SK-N-SH (cell line): Measurements from ENCODE around the gene DGCR6L. TPM values are rescaled to one million over a fixed set of nuclear protein-coding genes. Genes with fewer than 3 reads are reported as not detected.
A peak's percentile ranks its signal among the peaks of the same experiment; 100 is the strongest.
"Not testable (repeated sequence)": the region's sequence is repeated elsewhere in the genome, so short reads cannot be mapped to it uniquely, and the experiment has no call there.

Experiments used
- CTCF ChIA-PET: fragments of 300-600, 350-600 bp; formaldehyde crosslinking; extraction: SDS; loops from one replicate; lab custom pipeline; 2021; lab: Yijun Ruan, JAX
- POLR2A ChIA-PET: fragments of 350-600 bp; sonication (Branson Sonifier 250); formaldehyde crosslinking; extraction: SDS; loops from one replicate; lab custom pipeline; 2020; ENCODE audit warnings: antibody characterized with exemption, inconsistent platforms; lab: Yijun Ruan, JAX
- DNase-seq: peaks from one replicate; pipeline ENCODE4 v3.0.0; 2012
- H2AFZ ChIP-seq: fragments of 200-600 bp; sonication (generic); 2 replicates; pipeline ENCODE4 v1.8.1; 2016; ENCODE audit warnings: antibody characterized with exemption, mild to moderate bottlenecking, low read depth
- H3F3A ChIP-seq: fragments of 200-600 bp; sonication (generic); replicated peaks from 2 replicates; pipeline ENCODE3; 2016; ENCODE audit warnings: antibody characterized with exemption, mild to moderate bottlenecking; ENCODE audit not compliant: insufficient read depth
- H3K27ac ChIP-seq, 2 experiments: fragments of 200-500 bp in 1 of 2; fragments of 200-600 bp in 1 of 2; sonication (Bioruptor generic) in 1 of 2; sonication (generic), shearing (Covaris generic) in 1 of 2; 2 replicates each; pipeline versions ENCODE4 v1.5.1 to v1.6.1; 2014 to 2016; ENCODE audit warnings: low read depth in 2 of 2, inconsistent platforms in 1 of 2, low read length in 1 of 2, mild to moderate bottlenecking in 1 of 2, mixed read lengths in 1 of 2
- H3K27me3 ChIP-seq: fragments of 200-600 bp; sonication (generic), shearing (Covaris generic); 2 replicates; pipeline ENCODE4 v1.6.1; 2016; ENCODE audit warnings: mixed run types; ENCODE audit not compliant: insufficient read depth
- H3K36me3 ChIP-seq, 2 experiments: fragments of 200-500 bp in 1 of 2; fragments of 200-600 bp in 1 of 2; sonication (Bioruptor generic) in 1 of 2; sonication (generic) in 1 of 2; replicated peaks in 1 of 2; 2 replicates each; pipeline versions ENCODE3 to v1.5.1; 2014 to 2016; ENCODE audit warnings: low read length in 1 of 2, mild to moderate bottlenecking in 1 of 2; ENCODE audit not compliant: insufficient read depth in 2 of 2, control insufficient read depth in 1 of 2
- H3K4me1 ChIP-seq, 2 experiments: fragments of 200-500 bp in 1 of 2; fragments of 200-600 bp in 1 of 2; sonication (Bioruptor generic) in 1 of 2; sonication (generic), shearing (Covaris generic) in 1 of 2; 2 replicates each; pipeline versions ENCODE4 v1.5.1 to v1.6.1; 2014 to 2016; ENCODE audit warnings: low read depth in 1 of 2, low read length in 1 of 2, mixed run types in 1 of 2; ENCODE audit not compliant: insufficient read depth in 2 of 2, control insufficient read depth in 1 of 2
- H3K4me2 ChIP-seq: fragments of 200-600 bp; sonication (generic), shearing (Covaris generic); 2 replicates; pipeline ENCODE4 v1.6.1; 2017; ENCODE audit warnings: mixed run types
- H3K4me3 ChIP-seq, 2 experiments: fragments of 200-500 bp in 1 of 2; fragments of 200-600 bp in 1 of 2; sonication (Bioruptor generic) in 1 of 2; sonication (generic), shearing (Covaris generic) in 1 of 2; 2 replicates each; pipeline versions ENCODE4 v1.5.1 to v1.8.1; 2014 to 2016; ENCODE audit warnings: low read depth in 2 of 2, inconsistent platforms in 1 of 2, low read length in 1 of 2, mild to moderate bottlenecking in 1 of 2, mixed read lengths in 1 of 2, moderate library complexity in 1 of 2
- H3K79me2 ChIP-seq: fragments of 200-600 bp; sonication (generic); 2 replicates; pipeline ENCODE4 v1.8.1; 2017; ENCODE audit warnings: mild to moderate bottlenecking; ENCODE audit not compliant: insufficient read depth
- H3K9ac ChIP-seq: fragments of 200-600 bp; sonication (generic); 2 replicates; pipeline ENCODE4 v1.6.1; 2017; ENCODE audit warnings: mixed run types
- H3K9me2 ChIP-seq: fragments of 200-600 bp; sonication (generic); 2 replicates; pipeline ENCODE4 v1.6.1; 2017; ENCODE audit warnings: mixed run types
- H3K9me3 ChIP-seq: fragments of 200-600 bp; sonication (generic); 2 replicates; pipeline ENCODE4 v1.6.1; 2017; ENCODE audit warnings: mixed run types, mild to moderate bottlenecking, moderate library complexity
- H4K20me1 ChIP-seq: fragments of 200-600 bp; sonication (generic); 2 replicates; pipeline ENCODE4 v1.6.1; 2017; ENCODE audit warnings: mild to moderate bottlenecking, mixed run types; ENCODE audit not compliant: insufficient read depth
- CHD2 ChIP-seq: fragments of 150-350 bp; IDR thresholded peaks from 2 replicates; pipeline ENCODE4 v1.6.1; 2018; ENCODE audit warnings: low read length; ENCODE audit not compliant: partially characterized antibody
- ELF1 ChIP-seq: IDR thresholded peaks from 2 replicates; pipeline ENCODE4 v1.4.0; 2012
- EP300 ChIP-seq, 2 experiments: IDR thresholded peaks; 2 replicates each; pipeline versions ENCODE4 v1.4.0 to v1.6.1; 2012; ENCODE audit warnings: borderline replicate concordance in 1 of 2, low read depth in 1 of 2, low read length in 1 of 2
- FOSL2 ChIP-seq: IDR thresholded peaks from 2 replicates; pipeline ENCODE4 v1.4.0; 2012; ENCODE audit warnings: low read depth, mild to moderate bottlenecking, moderate library complexity, borderline replicate concordance
- FOXM1 ChIP-seq: IDR thresholded peaks from 2 replicates; pipeline ENCODE4 v1.4.0; 2012; ENCODE audit warnings: low read depth, mild to moderate bottlenecking
- JUND ChIP-seq: IDR thresholded peaks from 2 replicates; pipeline ENCODE4 v1.4.0; 2012
- MEF2A ChIP-seq: IDR thresholded peaks from 2 replicates; pipeline ENCODE4 v1.4.0; 2012; ENCODE audit warnings: low read depth, borderline replicate concordance
- RCOR1 ChIP-seq: fragments of 150-350 bp; IDR thresholded peaks from 2 replicates; pipeline ENCODE4 v1.6.1; 2017; ENCODE audit warnings: antibody characterized with exemption, low read length
- RFX5 ChIP-seq: IDR thresholded peaks from 2 replicates; pipeline ENCODE4 v1.6.1; 2012; ENCODE audit warnings: mild to moderate bottlenecking, improper control_type of control experiment, low read length
- TCF12 ChIP-seq: IDR thresholded peaks from 2 replicates; pipeline ENCODE4 v1.4.0; 2012
- USF1 ChIP-seq: IDR thresholded peaks from 2 replicates; pipeline ENCODE4 v1.4.0; 2012; ENCODE audit warnings: low read depth, borderline replicate concordance
- ZBTB33 ChIP-seq: IDR thresholded peaks from 2 replicates; pipeline ENCODE4 v1.4.0; 2012; ENCODE audit warnings: low read depth, borderline replicate concordance
- WGBS: methylation state at CpG from one replicate; pipeline ENCODE4 v1.1.6; 2017; ENCODE audit warnings: low lambda C conversion rate; 5-methylcytosine and 5-hydroxymethylcytosine counted together
- polyA plus RNA-seq, 3 experiments: library from polyadenylated mRNA; depleted of rRNA; stranded (reverse); fragments of >200 nt; gene quantifications; 2 replicates each; pipeline ENCODE4 v1.2.3, GENCODE V29; 2012
- TF ChIP-seq, protein P1 (sequence below): fragments of 200-600 bp; sonication (generic); IDR thresholded peaks from 2 replicates; pipeline ENCODE4 v1.6.1; 2017; ENCODE audit warnings: antibody characterized with exemption, mild to moderate bottlenecking, moderate library complexity

The DGCR6L gene
- polyA plus RNA-seq, 1 of the 3 experiments (the other 2 are of a cell fraction): 59.8 TPM

DNA sequence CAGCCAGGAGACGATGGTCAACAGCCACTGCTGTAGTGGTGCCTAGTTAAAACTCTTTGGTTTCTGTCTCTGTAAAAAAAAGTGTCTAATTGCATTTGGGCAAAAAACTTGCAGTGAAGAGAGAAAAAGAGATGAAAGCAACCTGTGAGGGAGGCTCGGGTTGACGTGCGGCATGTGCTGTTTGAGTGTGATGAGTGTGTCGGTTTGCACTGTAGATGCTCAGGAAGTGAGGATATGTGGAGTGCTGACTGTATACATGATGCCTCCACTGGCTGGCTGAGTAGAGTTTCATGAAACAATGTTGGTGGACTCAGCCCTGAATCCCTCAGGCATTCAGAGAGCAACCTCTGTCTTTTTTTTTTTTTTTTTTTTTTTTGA, 4.3 kb upstream of the DGCR6L start:
- Histone ChIP-seq H3K27ac (peak overlapping the region in 1 of 2 experiments; percentile 70; a peak in 2 of 4 replicates), H3K27me3 (no peaks in the 10 kb centered on the region), H3K4me3 (no peak overlapping the region), H3K4me1 (peaks cover under 1 to 12% of the 10 kb centered on the region in 2 experiments; a peak in 2 of 4 replicates), H2AFZ (no peak overlapping the region), H4K20me1 (no peaks in the 10 kb centered on the region), H3K9me2 (no peaks in the 10 kb centered on the region), H3K4me2 (no peak overlapping the region), H3K9ac (no peak overlapping the region), H3K36me3 (no peaks in the 10 kb centered on the region), H3K79me2 (peaks cover 14% of the 10 kb centered on the region; the same call in 1 of the 2 replicates), H3K9me3 (no peaks in the 10 kb centered on the region), H3F3A (no peaks in the 10 kb centered on the region)
- WGBS: 82% methylated on average over 5 of the region's 5 CpGs
- DNase-seq: no peak
- no peak for TF ChIP-seq FOXM1
- no peak for TF ChIP-seq JUND
- TF ChIP-seq ELF1: no peak
- no peak for TF ChIP-seq TCF12
- no peak for TF ChIP-seq ZBTB33
- no peak for TF ChIP-seq RFX5
- TF ChIP-seq RCOR1: no peak
- TF ChIP-seq MEF2A: no peak
- TF ChIP-seq, protein P1, sequence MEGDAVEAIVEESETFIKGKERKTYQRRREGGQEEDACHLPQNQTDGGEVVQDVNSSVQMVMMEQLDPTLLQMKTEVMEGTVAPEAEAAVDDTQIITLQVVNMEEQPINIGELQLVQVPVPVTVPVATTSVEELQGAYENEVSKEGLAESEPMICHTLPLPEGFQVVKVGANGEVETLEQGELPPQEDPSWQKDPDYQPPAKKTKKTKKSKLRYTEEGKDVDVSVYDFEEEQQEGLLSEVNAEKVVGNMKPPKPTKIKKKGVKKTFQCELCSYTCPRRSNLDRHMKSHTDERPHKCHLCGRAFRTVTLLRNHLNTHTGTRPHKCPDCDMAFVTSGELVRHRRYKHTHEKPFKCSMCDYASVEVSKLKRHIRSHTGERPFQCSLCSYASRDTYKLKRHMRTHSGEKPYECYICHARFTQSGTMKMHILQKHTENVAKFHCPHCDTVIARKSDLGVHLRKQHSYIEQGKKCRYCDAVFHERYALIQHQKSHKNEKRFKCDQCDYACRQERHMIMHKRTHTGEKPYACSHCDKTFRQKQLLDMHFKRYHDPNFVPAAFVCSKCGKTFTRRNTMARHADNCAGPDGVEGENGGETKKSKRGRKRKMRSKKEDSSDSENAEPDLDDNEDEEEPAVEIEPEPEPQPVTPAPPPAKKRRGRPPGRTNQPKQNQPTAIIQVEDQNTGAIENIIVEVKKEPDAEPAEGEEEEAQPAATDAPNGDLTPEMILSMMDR: no peak
- no peak for TF ChIP-seq USF1
- no peak for TF ChIP-seq EP300 (IDR thresholded peaks at IDR 0.05; ENCODE audit: borderline replicate concordance in 1 of 2, low read depth in 1 of 2, low read length in 1 of 2)
- TF ChIP-seq CHD2: no peak
- TF ChIP-seq FOSL2: no peak
- ChIA-PET CTCF (no interaction called here), POLR2A (no interaction called here)

DNA sequence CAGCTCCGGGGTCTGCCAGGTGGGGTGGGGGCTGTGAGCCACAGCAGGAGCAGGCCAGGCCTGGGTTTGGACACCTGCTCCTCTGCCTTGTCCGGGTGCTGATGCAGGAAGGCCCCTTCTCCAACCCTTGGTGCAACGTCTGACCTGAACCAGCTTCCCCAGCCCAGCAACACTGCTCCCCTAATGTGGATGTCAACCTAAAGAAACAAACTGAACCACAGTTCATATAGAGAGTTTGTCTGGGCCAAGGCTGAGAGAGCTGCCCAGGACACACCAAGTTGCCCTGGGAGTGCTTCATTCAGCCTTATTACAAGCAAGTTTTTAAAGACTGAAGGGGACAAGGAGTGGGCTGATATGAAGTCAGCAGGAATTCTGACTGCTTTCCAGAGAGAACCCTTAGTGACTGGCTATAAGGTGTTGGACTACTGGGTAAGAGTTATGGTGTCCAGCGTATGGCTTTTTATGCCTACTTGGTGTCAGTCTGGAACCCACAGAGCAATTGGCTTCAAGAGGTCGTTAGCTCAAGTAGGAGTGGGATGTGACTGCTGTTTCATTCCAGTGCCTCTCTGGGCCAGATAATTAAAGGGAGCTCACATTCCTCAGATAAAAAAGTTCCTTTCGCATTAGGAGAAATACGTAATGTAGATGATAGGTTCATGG, 1.8 kb upstream of the DGCR6L start:
- DNase-seq, H3K27me3 ChIP-seq, H4K20me1 ChIP-seq, H2AFZ ChIP-seq, POLR2A ChIA-PET, H3F3A ChIP-seq, H3K9me3 ChIP-seq, H3K36me3 ChIP-seq, H3K27ac ChIP-seq, H3K9me2 ChIP-seq, H3K9ac ChIP-seq, H3K4me3 ChIP-seq: not testable (repeated sequence)
- Histone ChIP-seq H3K4me1 (peaks cover 15 to 22% of the 10 kb centered on the region in 2 experiments; a peak in 3 of 4 replicates), H3K79me2 (peaks cover 36% of the 10 kb centered on the region), H3K4me2 (peak overlapping the region; percentile 96)
- 84% methylated on average over 5 of the region's 7 CpGs for WGBS
- CTCF ChIA-PET: interaction anchor here (0.6 kb wide), 1 partner anchor 191 kb away, joined by 3 read pairs; no protein-coding TSS in a partner anchor

DNA sequence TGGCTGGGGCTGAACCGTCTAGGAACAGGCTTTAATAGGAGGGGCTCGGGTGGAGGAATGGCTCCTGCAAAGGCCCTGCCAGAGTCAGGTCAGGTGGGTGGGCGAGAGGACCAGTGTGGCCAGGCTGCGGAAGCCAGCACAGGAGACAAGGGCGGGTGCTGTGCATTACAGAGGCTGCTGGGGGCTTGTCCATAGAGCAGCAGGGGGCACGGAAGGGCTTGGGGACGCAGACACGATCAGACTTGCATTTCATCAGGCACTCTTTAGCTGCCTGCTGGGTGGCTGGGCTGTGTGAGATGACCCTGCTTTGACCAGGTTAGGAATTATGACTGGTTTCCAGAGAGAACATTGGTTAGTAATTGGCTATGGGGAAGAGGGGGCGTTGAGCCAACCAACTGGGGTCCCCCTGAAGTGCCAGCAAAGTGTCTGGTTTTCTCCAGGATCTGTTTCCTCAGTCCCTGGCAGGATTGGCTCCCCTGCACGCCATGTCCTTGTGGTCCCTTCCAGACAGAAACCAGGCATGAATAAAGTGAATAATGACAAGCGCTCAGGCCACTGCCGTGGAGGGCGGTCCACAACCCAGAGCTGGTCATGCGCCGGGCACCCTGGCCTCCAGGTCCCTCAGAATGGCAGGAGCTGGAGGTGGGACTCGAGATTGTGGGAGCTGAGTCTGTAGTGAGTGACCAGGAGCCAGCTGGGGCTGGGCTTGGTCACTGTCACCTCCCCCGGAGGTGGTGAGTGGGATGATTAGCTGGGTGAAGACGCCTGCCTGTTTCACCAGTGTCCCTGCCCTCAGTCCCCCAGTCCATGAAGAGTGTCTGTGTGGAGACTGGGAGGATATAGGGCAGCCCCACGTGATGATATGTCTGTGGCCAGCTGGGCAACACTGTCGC, 1.0 kb upstream of the DGCR6L start:
- H3K36me3 ChIP-seq, H4K20me1 ChIP-seq, H3K9me2 ChIP-seq, H3K27me3 ChIP-seq, H3K9me3 ChIP-seq, H3F3A ChIP-seq: not testable (repeated sequence)
- H3K4me2 ChIP-seq: peak overlapping the region; percentile 96
- peak overlapping the region; percentile 89 to 94 for H3K4me3 ChIP-seq
- peak overlapping the region; percentile 88 for H2AFZ ChIP-seq
- ChIA-PET CTCF (interaction anchor here (0.6 to 2.3 kb wide), 2 partner anchors 164 to 190 kb away, joined by 3 to 10 read pairs; no protein-coding TSS in a partner anchor), POLR2A (interaction anchor here (0.7 to 1.9 kb wide), 2 partner anchors 73 to 136 kb away, joined by 3 to 10 read pairs; partner anchors contain the start of gene ZNF74)
- H3K79me2 ChIP-seq: peaks cover 38% of the 10 kb centered on the region
- peak; percentile 47 for DNase-seq
- peak overlapping the region; percentile 70 to 88; a peak in 3 of 4 replicates for H3K27ac ChIP-seq
- peak overlapping the region; percentile 95 for H3K9ac ChIP-seq
- WGBS: 30% methylated on average over 14 of the region's 20 CpGs
- H3K4me1 ChIP-seq: peaks cover 15 to 22% of the 10 kb centered on the region in 2 experiments; a peak in 3 of 4 replicates
